DOHH2 (cell line): Measurements from ENCODE around the gene RPP38.

Experiments used
- CTCF ChIP-seq: fragments of 200-600 bp; sonication (generic); IDR thresholded peaks from one replicate; pipeline ENCODE4 v1.5.1; 2014; ENCODE audit warnings: antibody characterized with exemption, mild to moderate bottlenecking, low read depth, low read length; ENCODE audit not compliant: poor library complexity, severe bottlenecking
- EZH2phosphoT487 ChIP-seq: fragments of 200-600 bp; sonication (generic); IDR thresholded peaks from 2 replicates; pipeline ENCODE4 v1.6.1; 2017; ENCODE audit warnings: borderline replicate concordance, mild to moderate bottlenecking, antibody characterized with exemption, low read length, moderate library complexity, mixed read lengths

- TF ChIP-seq CTCF (no peak), EZH2phosphoT487 (no peak)
These were observed 39.2 kb downstream of the RPP38 start for GRCh38 chr10:15136129-15137035.
